Mononuclear cell (primary cell): ENCODE results near the gene SINHCAF. TPM values are rescaled to one million over a fixed set of nuclear protein-coding genes. Genes with fewer than 3 reads are reported as not detected.

Experiments
- H3K27me3 ChIP-seq: 2 replicates; pipeline ENCODE4 v1.6.0; 2011; ENCODE audit warnings: low read length, control low read depth; ENCODE audit not compliant: insufficient read depth
- H3K4me1 ChIP-seq: 2 replicates; pipeline ENCODE4 v1.5.1; 2011; ENCODE audit warnings: mild to moderate bottlenecking, low read length, control low read depth; ENCODE audit not compliant: insufficient read depth
- H3K4me3 ChIP-seq: 2 replicates; pipeline ENCODE4 v1.5.1; 2011; ENCODE audit warnings: mild to moderate bottlenecking, low read length, moderate library complexity
- H3K9me3 ChIP-seq: 2 replicates; pipeline ENCODE4 v1.5.1; 2011; ENCODE audit warnings: low read depth, mild to moderate bottlenecking, control low read depth, low read length
- total RNA-seq: library from RNA; depleted of rRNA; stranded (reverse); fragments of >200 nt; gene quantifications from one replicate; pipeline ENCODE4 v1.2.3, GENCODE V29; 2012

Gene SINHCAF
- total RNA-seq, 1 donor = 109 TPM

GRCh38 chr12:31353750-31354708 lies 28.1 kb upstream of the SINHCAF start:
- no peak overlapping the region for H3K4me3 ChIP-seq
- no peaks in the 10 kb centered on the region for H3K27me3 ChIP-seq
- no peaks in the 10 kb centered on the region for H3K4me1 ChIP-seq
- no peaks in the 10 kb centered on the region for H3K9me3 ChIP-seq

GRCh38 chr12:31346267-31346666 lies 20.3 kb upstream of the SINHCAF start:
- H3K4me1 ChIP-seq = no peaks in the 10 kb centered on the region
- no peak overlapping the region for H3K4me3 ChIP-seq
- no peaks in the 10 kb centered on the region for H3K27me3 ChIP-seq
- no peaks in the 10 kb centered on the region for H3K9me3 ChIP-seq

GRCh38 chr12:31343139-31343538 lies 17.2 kb upstream of the SINHCAF start:
- Histone ChIP-seq H3K9me3 (no peaks in the 10 kb centered on the region), H3K4me1 (no peaks in the 10 kb centered on the region), H3K4me3 (no peak overlapping the region), H3K27me3 (no peaks in the 10 kb centered on the region)

DNA sequence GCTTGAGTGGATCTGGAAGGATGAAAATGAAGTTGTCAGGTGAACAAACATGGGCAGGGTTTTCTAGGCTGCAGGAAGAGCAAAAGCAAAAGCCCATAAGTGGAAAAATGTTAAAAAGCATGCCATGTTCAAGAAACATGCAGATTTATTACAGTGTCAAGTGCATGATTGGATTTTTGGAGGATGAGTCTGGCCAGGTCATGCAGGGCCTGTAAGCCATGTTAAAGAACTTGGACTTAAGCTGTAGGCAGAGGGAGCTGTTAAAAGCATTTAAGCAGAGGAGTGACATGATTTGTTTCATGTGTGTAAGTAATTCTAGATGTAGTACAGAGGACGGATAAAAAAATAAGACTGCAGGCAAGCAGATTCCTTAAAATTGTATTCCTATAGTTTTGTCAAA lies 16.3 kb upstream of the SINHCAF start:
- Histone ChIP-seq H3K9me3 (no peaks in the 10 kb centered on the region), H3K27me3 (no peaks in the 10 kb centered on the region), H3K4me3 (no peak overlapping the region), H3K4me1 (no peaks in the 10 kb centered on the region)

- no peaks in the 10 kb centered on the region for H3K4me1 ChIP-seq
- H3K9me3 ChIP-seq = no peaks in the 10 kb centered on the region
- H3K27me3 ChIP-seq = no peaks in the 10 kb centered on the region
- H3K4me3 ChIP-seq = no peak overlapping the region
These were observed 14.1 kb upstream of the SINHCAF start for GRCh38 chr12:31339831-31340622.

DNA sequence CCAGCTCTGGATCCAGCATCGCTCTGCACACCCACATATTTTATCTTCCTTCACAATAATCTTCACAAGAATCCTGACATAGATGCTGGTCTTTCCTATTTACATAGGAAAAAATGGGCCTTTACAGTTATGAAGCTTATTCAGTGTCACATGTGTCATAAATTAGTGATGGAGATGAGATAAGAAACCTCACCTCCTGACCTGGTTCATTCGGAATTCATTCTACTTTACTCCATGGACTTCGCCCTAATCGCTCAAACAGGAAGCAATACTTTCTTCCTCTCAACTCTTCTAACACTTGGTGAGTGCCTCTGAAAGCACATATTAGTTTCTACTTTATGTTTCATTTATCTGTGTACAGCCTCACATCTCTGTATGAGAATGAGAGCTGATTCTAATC lies 12.0 kb upstream of the SINHCAF start:
- H3K4me1 ChIP-seq = no peaks in the 10 kb centered on the region
- no peaks in the 10 kb centered on the region for H3K27me3 ChIP-seq

DNA sequence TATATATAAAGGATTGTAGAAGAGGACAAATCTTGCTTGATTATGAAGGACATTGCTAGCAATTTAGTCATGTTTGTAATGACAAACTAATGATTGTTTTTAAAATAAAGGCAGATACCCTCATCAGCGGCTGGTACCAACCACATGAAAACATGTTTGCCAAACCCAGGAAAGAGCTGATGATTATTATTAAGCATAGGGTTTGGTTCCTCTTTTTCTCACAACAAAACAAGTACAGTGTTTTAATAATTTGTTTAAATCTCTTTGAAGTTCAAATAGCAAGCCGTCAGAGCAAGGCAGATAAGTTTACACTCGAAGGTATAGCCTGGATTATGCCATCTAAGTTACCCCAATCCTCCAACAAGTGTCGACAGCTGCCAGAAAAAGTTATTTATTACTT lies 5.3 kb upstream of the SINHCAF start:
- Histone ChIP-seq H3K4me1 (peaks cover 7% of the 10 kb centered on the region), H3K27me3 (no peaks in the 10 kb centered on the region), H3K4me3 (no peak overlapping the region), H3K9me3 (no peaks in the 10 kb centered on the region)

More for the DNA sequence above, 12.0 kb upstream of the SINHCAF start:
- Histone ChIP-seq H3K4me3 (no peak overlapping the region), H3K9me3 (no peaks in the 10 kb centered on the region)

DNA sequence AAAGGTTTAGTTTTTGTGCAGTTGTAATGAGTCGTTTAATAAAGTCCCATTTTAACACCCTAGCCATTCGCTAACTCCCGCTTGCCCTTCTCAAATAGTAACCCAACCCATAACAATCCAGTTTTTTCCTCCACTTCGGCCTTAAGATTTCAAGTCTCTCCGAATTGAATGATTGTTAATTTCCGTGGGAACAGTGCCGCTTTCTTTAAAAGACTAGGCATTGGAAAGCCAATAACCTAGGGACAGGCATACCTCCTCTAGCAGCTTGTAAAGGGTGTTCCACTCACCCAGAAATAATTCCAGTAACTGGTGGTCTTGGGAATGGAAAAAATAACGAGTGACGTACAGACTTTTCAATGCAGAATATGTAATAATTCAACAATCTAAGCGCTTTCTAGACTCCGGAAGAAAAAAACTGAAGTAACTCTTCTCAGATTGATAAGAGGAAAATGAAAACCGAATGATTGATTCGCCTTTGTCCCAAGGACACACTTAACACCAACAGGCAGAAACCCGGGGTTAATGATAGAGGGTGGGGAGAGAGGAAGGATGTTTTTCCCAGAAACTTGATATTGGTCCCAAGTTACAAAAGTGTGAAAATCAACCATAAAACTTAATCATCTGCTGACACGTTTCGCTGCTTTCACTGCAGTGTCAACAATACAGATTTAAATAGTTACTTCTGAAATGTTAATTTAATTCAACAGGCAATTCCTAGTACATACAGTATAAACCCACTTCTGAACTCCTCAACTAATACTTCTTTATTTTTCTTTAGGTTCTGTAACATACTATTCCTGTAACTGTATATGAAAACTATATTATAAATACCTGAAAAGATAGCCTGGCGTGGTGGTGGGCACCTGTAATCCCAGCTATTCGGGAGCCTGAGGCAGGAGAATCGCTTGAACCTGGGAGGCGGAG lies 1.0 kb upstream of the SINHCAF start:
- Histone ChIP-seq H3K27me3 (no peaks in the 10 kb centered on the region), H3K4me3 (peak overlapping the region; percentile 62), H3K4me1 (peaks cover 22% of the 10 kb centered on the region), H3K9me3 (no peaks in the 10 kb centered on the region)

DNA sequence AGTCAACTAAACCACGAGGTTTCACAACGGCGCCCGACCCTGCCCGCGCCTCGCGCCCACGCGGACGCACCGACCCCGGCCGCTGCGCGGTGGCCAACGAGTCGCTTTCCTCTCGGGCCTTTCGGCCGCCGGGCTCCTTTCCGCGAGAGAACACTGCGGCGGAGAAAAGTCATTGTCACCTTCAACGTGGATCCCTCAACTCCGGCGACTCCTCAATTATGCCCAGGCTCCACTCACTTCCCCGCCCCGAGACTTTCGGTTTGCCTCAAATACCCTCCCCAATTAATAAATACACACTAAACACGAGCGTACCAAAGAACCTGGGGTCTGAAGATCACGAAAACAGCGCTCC lies 450 bp downstream of the SINHCAF start:
- Histone ChIP-seq H3K27me3 (no peaks in the 10 kb centered on the region), H3K4me1 (peaks cover 31% of the 10 kb centered on the region), H3K4me3 (peak overlapping the region; percentile 62), H3K9me3 (no peaks in the 10 kb centered on the region)

DNA sequence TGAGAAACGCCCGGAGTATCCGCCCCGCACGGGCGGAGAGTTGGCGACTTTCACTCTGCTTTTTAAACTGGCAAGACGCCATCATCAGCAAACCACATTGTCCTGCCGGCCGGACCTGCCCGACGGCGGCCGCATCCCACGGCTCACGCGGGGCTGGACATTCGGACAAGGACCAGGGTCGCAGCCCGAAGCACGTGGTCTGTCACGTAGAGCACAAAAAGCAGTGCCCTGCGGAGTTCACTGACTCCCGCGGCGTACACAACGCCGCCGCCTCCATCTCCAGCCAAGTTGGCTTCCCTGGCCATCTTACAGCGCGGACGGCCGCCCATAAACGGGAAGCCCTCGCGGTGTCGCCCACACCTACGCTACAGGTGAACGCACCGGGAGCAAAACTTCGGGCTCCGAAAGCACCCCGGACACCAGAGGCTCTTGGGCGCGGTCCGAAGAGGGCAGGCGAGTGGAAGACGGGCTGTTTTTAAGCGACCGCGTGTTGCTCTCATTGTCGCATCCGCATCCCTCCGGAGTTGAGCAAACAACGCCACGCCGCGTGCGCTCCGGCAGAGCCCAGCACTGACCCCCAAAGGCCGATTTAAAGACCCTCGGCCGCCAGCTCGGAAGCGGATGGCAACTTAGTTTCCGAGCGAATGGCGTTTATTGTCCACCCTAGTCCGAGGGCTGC lies 966 bp downstream of the SINHCAF start:
- peak overlapping the region; percentile 62 for H3K4me3 ChIP-seq

GRCh38 chr12:31324116-31324844 lies 1.7 kb downstream of the SINHCAF start:
- Histone ChIP-seq H3K9me3 (no peaks in the 10 kb centered on the region), H3K4me3 (peak overlapping the region; percentile 62), H3K27me3 (no peaks in the 10 kb centered on the region), H3K4me1 (peaks cover 41% of the 10 kb centered on the region)

More for the DNA sequence above, 966 bp downstream of the SINHCAF start:
- Histone ChIP-seq H3K27me3 (no peaks in the 10 kb centered on the region), H3K4me1 (peaks cover 34% of the 10 kb centered on the region), H3K9me3 (no peaks in the 10 kb centered on the region)

DNA sequence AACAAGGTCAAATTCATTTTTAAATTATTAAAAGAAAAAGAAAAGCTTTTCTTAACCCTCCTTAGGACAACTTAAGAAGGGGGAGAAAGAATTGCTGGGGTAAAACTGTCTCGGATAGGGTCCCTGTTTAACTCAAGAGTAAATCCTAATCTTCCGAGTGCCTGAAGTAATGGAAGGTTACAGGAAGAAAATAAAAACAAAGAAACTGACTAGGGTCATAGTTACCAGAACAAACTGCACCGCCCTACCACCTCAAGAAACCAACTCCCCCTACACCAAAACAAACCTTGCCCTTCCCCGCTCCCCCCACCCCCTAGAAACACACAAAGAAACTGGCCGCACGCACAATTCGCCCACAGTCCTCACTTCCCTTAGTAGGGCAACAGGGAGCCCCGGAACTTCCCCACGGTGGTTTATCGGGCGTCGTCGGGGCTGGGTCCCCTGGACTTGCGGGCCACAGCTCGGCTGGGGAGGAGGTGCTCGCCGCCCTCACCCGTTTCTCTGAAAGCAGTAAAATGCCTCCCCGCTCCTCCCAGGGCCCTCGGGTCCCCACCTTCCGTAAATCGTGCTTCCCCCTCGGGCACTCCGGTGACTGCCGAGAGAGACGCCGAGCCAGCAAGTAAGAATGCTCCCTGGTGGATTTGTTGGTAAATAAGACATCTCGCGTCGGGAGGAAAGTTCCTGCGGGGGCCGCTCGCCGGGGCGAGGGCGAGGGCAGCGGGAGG lies 2.4 kb downstream of the SINHCAF start:
- Histone ChIP-seq H3K27me3 (no peaks in the 10 kb centered on the region), H3K4me1 (peaks cover 46% of the 10 kb centered on the region), H3K4me3 (peak overlapping the region; percentile 62), H3K9me3 (no peaks in the 10 kb centered on the region)

- peaks cover 53% of the 10 kb centered on the region for H3K4me1 ChIP-seq
- no peaks in the 10 kb centered on the region for H3K27me3 ChIP-seq
- peak overlapping the region; percentile 62 for H3K4me3 ChIP-seq
- H3K9me3 ChIP-seq = no peaks in the 10 kb centered on the region
These were observed 3.1 kb downstream of the SINHCAF start for GRCh38 chr12:31322801-31323207.
